Measurements from ENCODE around the gene CRTC3.

The CRTC3 gene

GRCh38 chr15:90596943-90597342 is 67.2 kb downstream of the CRTC3 start:
- no peak for DNase-seq

- no peak for DNase-seq
Observed at GRCh38 chr15:90597577-90597976, 67.9 kb downstream of the CRTC3 start.

GRCh38 chr15:90598031-90598577 is 68.4 kb downstream of the CRTC3 start:
- DNase-seq, result no peak

- no peak for DNase-seq
Observed at GRCh38 chr15:90598679-90599078, 69.0 kb downstream of the CRTC3 start.

- DNase-seq, result no peak
Observed at GRCh38 chr15:90599116-90599515, 69.4 kb downstream of the CRTC3 start.

GRCh38 chr15:90599644-90600043 is 69.9 kb downstream of the CRTC3 start:
- DNase-seq, result no peak

- no peak for DNase-seq
Observed at GRCh38 chr15:90600954-90601353, 71.2 kb downstream of the CRTC3 start.

GRCh38 chr15:90603893-90604292 is 74.2 kb downstream of the CRTC3 start:
- DNase-seq, result no peak

- DNase-seq, result no peak
Observed at GRCh38 chr15:90606641-90607040, 76.9 kb downstream of the CRTC3 start.

- no peak for DNase-seq
Observed at GRCh38 chr15:90607361-90607760, 77.6 kb downstream of the CRTC3 start.

GRCh38 chr15:90609242-90610180 is 79.8 kb downstream of the CRTC3 start:
- DNase-seq, result no peak

GRCh38 chr15:90610190-90610589 is 80.5 kb downstream of the CRTC3 start:
- no peak for DNase-seq

GRCh38 chr15:90611157-90611556 is 81.4 kb downstream of the CRTC3 start:
- no peak for DNase-seq

- DNase-seq, result no peak
Observed at GRCh38 chr15:90617171-90617570, 87.4 kb downstream of the CRTC3 start.

GRCh38 chr15:90617668-90618097 is 88.0 kb downstream of the CRTC3 start:
- DNase-seq, result no peak

- no peak for DNase-seq
Observed at GRCh38 chr15:90618330-90619125, 88.8 kb downstream of the CRTC3 start.

- no peak for DNase-seq
Observed at GRCh38 chr15:90619468-90619867, 89.7 kb downstream of the CRTC3 start.

- no peak for DNase-seq
Observed at GRCh38 chr15:90619939-90620338, 90.2 kb downstream of the CRTC3 start.

- no peak for DNase-seq
Observed at GRCh38 chr15:90620379-90621067, 90.8 kb downstream of the CRTC3 start.

GRCh38 chr15:90623854-90624253 is 94.1 kb downstream of the CRTC3 start:
- no peak for DNase-seq

- no peak for DNase-seq
Observed at GRCh38 chr15:90624278-90624981, 94.7 kb downstream of the CRTC3 start.

- no peak for DNase-seq
Observed at GRCh38 chr15:90625037-90625436, 95.3 kb downstream of the CRTC3 start.

Data from 8988T (cell line).